NCI-H2196 (cell line): Measurements from ENCODE around the gene ROPN1.
"Not testable (repeated sequence)": the region's sequence is repeated elsewhere in the genome, so short reads cannot be mapped to it uniquely, and the experiment has no call there.

Experiments used
- DNase-seq: peaks from one replicate; lab custom pipeline; 2025; ENCODE audit not compliant: unreplicated experiment; lab: John Stamatoyannopoulos, UW

ROPN1 gene

GRCh38 chr3:123991730-123992588 lies at the start of gene ROPN1:
Gene ROPN1 (minus strand): TSS chr3:123992124. CDS start chr3:123980481, 11,643 bp downstream.
- not testable (repeated sequence) for DNase-seq

- no peak for DNase-seq
These were observed 49.6 kb upstream of the ROPN1 start for GRCh38 chr3:124041553-124041952.

GRCh38 chr3:124037326-124037725 lies 45.4 kb upstream of the ROPN1 start:
- no peak for DNase-seq

- not testable (repeated sequence) for DNase-seq
These were observed 44.3 kb upstream of the ROPN1 start for GRCh38 chr3:124036214-124036613.

GRCh38 chr3:124035463-124036121 lies 43.7 kb upstream of the ROPN1 start:
- no peak for DNase-seq

GRCh38 chr3:124034844-124035152 lies 42.9 kb upstream of the ROPN1 start:
- no peak for DNase-seq

GRCh38 chr3:124034016-124034843 lies 42.3 kb upstream of the ROPN1 start:
- no peak for DNase-seq

GRCh38 chr3:124033360-124034015 lies 41.6 kb upstream of the ROPN1 start, which contains the start of gene KALRN:
Gene KALRN (plus strand): TSS chr3:124033369.
- peak; percentile 32 for DNase-seq

- peak; percentile 95 for DNase-seq
These were observed 41.0 kb upstream of the ROPN1 start for GRCh38 chr3:124032881-124033359.

GRCh38 chr3:124032311-124032880 lies 40.5 kb upstream of the ROPN1 start:
- DNase-seq, result peak; percentile 71

GRCh38 chr3:124026516-124026915 lies 34.6 kb upstream of the ROPN1 start:
- no peak for DNase-seq

- DNase-seq, result not testable (repeated sequence)
These were observed 31.6 kb upstream of the ROPN1 start for GRCh38 chr3:124023531-124023930.

GRCh38 chr3:124019291-124019690 lies 27.4 kb upstream of the ROPN1 start:
- DNase-seq, result no peak

GRCh38 chr3:124017502-124017901 lies 25.6 kb upstream of the ROPN1 start:
- DNase-seq, result peak; percentile 57

- not testable (repeated sequence) for DNase-seq
These were observed 24.6 kb upstream of the ROPN1 start for GRCh38 chr3:124016483-124016882.

- no peak for DNase-seq
These were observed 22.5 kb upstream of the ROPN1 start for GRCh38 chr3:124014366-124014942.

GRCh38 chr3:124008321-124008720 lies 16.4 kb upstream of the ROPN1 start:
- not testable (repeated sequence) for DNase-seq

GRCh38 chr3:124007186-124007585 lies 15.3 kb upstream of the ROPN1 start:
- no peak for DNase-seq

- DNase-seq, result not testable (repeated sequence)
These were observed 10.6 kb upstream of the ROPN1 start for GRCh38 chr3:124002405-124003079.
